HepG2 (cell line): ENCODE results near the gene FEV. TPM values are rescaled to one million over a fixed set of nuclear protein-coding genes. Genes with fewer than 3 reads are reported as not detected.

Source experiments
- CHD2 ChIP-seq: IDR thresholded peaks from 2 replicates; pipeline ENCODE4 v1.6.1; 2011; ENCODE audit warnings: low read depth, low read length, improper control_type of control experiment
- MEIS1 ChIP-seq: sonication (generic); formaldehyde crosslinking; IDR thresholded peaks from 2 replicates; pipeline ENCODE4 v1.9.0; 2021; ENCODE audit warnings: mild to moderate bottlenecking, missing genetic modification reagents, moderate library complexity, borderline replicate concordance
- PCBP1 ChIP-seq: fragments of 200-400 bp; formaldehyde crosslinking; IDR thresholded peaks from 2 replicates; pipeline ENCODE4 v1.6.1; 2017; ENCODE audit warnings: mild to moderate bottlenecking, low read depth, low read length, borderline replicate concordance
- RNF219 ChIP-seq: sonication (generic); formaldehyde crosslinking; IDR thresholded peaks from 2 replicates; pipeline ENCODE4 v1.5.0; 2020; ENCODE audit warnings: mild to moderate bottlenecking, missing genetic modification reagents
- SALL2 ChIP-seq: sonication (generic); formaldehyde crosslinking; IDR thresholded peaks from 2 replicates; pipeline ENCODE4 v1.8.1; 2023; ENCODE audit warnings: mild to moderate bottlenecking, missing genetic modification reagents, inconsistent platforms
- SPEN ChIP-seq: sonication (generic); formaldehyde crosslinking; IDR thresholded peaks from 2 replicates; pipeline ENCODE4 v1.5.1; 2020; ENCODE audit warnings: low read depth, mild to moderate bottlenecking, missing genetic modification reagents
- TERF1 ChIP-seq: sonication (generic); formaldehyde crosslinking; IDR thresholded peaks from 2 replicates; pipeline ENCODE4 v1.8.0; 2022; ENCODE audit warnings: mild to moderate bottlenecking, missing genetic modification reagents, moderate library complexity
- TSC22D2 ChIP-seq: sonication (generic); formaldehyde crosslinking; IDR thresholded peaks from 2 replicates; pipeline ENCODE4 v1.5.1; 2020; ENCODE audit warnings: missing genetic modification reagents, mild to moderate bottlenecking, borderline replicate concordance
- ZBTB10 ChIP-seq: sonication (generic); formaldehyde crosslinking; IDR thresholded peaks from 2 replicates; pipeline ENCODE4 v1.4.0; 2020; ENCODE audit warnings: missing genetic modification reagents, borderline replicate concordance
- ZNF260 ChIP-seq: sonication (generic); formaldehyde crosslinking; IDR thresholded peaks from 2 replicates; pipeline ENCODE4 v1.4.0; 2020; ENCODE audit warnings: missing genetic modification reagents, low read depth, mild to moderate bottlenecking, borderline replicate concordance
- ZNF567 ChIP-seq: sonication (generic); formaldehyde crosslinking; IDR thresholded peaks from 2 replicates; pipeline ENCODE4 v1.8.1; 2023; ENCODE audit warnings: mild to moderate bottlenecking, missing genetic modification reagents, borderline replicate concordance
- ZNF773 ChIP-seq: sonication (generic); formaldehyde crosslinking; IDR thresholded peaks from 2 replicates; pipeline ENCODE4 v1.4.0; 2020; ENCODE audit warnings: missing genetic modification reagents, borderline replicate concordance
- polyA plus RNA-seq, 8 experiments: library from polyadenylated mRNA; depleted of rRNA in 3 of 8; stranded (reverse) in 7 of 8; unstranded in 1 of 8; fragments of >200 nt; fragmentation: Illumina TruSeq in 4 of 8; extraction: Trizol in 4 of 8; gene quantifications; 2 replicates each; pipeline versions ENCODE4 v1.2.1 to v1.2.3, GENCODE V29; 2011 to 2016; ENCODE audit warnings: low read depth in 4 of 8, missing spikeins in 1 of 8, mixed read lengths in 1 of 8; ENCODE audit not compliant: insufficient read depth in 1 of 8
- total RNA-seq, 5 experiments: library from RNA; depleted of rRNA; stranded (reverse); fragments of >200 nt; fragmentation: Illumina TruSeq; extraction: Trizol; gene quantifications; 2 replicates each; pipeline ENCODE4 v1.2.3, GENCODE V29; 2016; ENCODE audit warnings: low read depth in 1 of 5
- TF ChIP-seq, protein P1 (sequence below): sonication (generic); formaldehyde crosslinking; conservative IDR thresholded peaks from 2 replicates; pipeline ENCODE4 v1.8.0; 2022; ENCODE audit warnings: missing genetic modification reagents
- TF ChIP-seq, protein P2 (sequence below): sonication (generic); formaldehyde crosslinking; IDR thresholded peaks from 2 replicates; pipeline ENCODE4 v1.5.1; 2020; ENCODE audit warnings: mild to moderate bottlenecking, moderate library complexity, missing genetic modification reagents
- TF ChIP-seq, protein P3 (sequence below): IDR thresholded peaks from 2 replicates; pipeline ENCODE4 v1.6.1; 2016; ENCODE audit warnings: missing biosample characterization, missing genetic modification reagents, low read depth

Gene FEV
- total and polyA plus RNA-seq, 2 of the 13 experiments (the other 11 are each of a cell fraction or from before 2014, with no cell fraction given) = not detected

DNA sequence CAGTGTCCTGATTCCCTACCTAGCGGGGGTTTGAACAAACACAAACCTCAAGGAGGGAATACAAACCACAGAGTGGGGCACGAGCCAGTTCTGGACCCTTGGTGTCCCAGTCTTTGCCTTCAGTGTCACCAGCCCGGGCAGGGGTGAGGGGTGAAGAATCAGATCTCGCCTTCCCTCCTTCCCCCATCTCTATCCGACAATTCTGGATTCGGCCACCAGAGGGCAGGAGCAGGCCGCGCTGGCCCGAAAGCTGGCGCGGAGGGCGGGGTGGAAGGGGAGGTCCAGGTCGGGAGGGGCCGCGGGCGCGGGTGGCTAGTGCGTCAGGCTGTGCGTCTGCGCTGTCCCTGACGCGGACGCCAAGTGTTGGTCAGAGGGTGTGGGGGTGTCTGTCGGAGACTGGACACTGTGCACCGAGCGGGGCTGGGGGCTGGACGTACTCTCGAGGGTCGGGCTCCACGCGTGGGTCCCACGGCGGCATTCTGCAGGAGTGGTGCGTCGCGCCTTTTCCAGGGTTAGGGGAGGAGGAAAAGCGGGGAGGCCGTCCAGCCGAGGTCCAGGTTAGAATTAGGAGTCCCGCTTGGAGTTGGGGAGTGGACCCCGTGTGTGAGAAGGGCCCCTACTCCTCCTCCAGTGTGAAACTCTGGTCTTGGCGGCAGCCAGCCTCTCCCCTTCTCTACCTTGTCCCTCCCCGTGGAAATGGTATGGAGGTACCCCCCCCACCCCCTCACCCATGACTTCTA, 11.2 kb upstream of the FEV start (continued):
- TF ChIP-seq RNF219 (CRISPR knock-in tag) = no peak
- TF ChIP-seq ZNF260 (CRISPR knock-in tag) = no peak
- TF ChIP-seq ZNF567 = no peak
- TF ChIP-seq SPEN (CRISPR knock-in tag) = 0 out of 2 replicates have a peak, but pooled peaks have one; percentile 42
- no peak for TF ChIP-seq ZNF773
- no peak for TF ChIP-seq ZBTB10 (CRISPR knock-in tag)
- no peak for TF ChIP-seq CHD2
- peak; percentile 65; the same call in 1 of the 2 replicates for TF ChIP-seq SALL2
- TF ChIP-seq TSC22D2 (CRISPR knock-in tag) = 0 out of 2 replicates have a peak, but pooled peaks have one; percentile 45
- TF ChIP-seq, protein P1, sequence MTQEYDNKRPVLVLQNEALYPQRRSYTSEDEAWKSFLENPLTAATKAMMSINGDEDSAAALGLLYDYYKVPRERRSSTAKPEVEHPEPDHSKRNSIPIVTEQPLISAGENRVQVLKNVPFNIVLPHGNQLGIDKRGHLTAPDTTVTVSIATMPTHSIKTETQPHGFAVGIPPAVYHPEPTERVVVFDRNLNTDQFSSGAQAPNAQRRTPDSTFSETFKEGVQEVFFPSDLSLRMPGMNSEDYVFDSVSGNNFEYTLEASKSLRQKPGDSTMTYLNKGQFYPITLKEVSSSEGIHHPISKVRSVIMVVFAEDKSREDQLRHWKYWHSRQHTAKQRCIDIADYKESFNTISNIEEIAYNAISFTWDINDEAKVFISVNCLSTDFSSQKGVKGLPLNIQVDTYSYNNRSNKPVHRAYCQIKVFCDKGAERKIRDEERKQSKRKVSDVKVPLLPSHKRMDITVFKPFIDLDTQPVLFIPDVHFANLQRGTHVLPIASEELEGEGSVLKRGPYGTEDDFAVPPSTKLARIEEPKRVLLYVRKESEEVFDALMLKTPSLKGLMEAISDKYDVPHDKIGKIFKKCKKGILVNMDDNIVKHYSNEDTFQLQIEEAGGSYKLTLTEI (CRISPR knock-in tag) = no peak
- TF ChIP-seq, protein P2, sequence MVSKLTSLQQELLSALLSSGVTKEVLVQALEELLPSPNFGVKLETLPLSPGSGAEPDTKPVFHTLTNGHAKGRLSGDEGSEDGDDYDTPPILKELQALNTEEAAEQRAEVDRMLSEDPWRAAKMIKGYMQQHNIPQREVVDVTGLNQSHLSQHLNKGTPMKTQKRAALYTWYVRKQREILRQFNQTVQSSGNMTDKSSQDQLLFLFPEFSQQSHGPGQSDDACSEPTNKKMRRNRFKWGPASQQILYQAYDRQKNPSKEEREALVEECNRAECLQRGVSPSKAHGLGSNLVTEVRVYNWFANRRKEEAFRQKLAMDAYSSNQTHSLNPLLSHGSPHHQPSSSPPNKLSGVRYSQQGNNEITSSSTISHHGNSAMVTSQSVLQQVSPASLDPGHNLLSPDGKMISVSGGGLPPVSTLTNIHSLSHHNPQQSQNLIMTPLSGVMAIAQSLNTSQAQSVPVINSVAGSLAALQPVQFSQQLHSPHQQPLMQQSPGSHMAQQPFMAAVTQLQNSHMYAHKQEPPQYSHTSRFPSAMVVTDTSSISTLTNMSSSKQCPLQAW (CRISPR knock-in tag) = no peak
- TF ChIP-seq, protein P3, sequence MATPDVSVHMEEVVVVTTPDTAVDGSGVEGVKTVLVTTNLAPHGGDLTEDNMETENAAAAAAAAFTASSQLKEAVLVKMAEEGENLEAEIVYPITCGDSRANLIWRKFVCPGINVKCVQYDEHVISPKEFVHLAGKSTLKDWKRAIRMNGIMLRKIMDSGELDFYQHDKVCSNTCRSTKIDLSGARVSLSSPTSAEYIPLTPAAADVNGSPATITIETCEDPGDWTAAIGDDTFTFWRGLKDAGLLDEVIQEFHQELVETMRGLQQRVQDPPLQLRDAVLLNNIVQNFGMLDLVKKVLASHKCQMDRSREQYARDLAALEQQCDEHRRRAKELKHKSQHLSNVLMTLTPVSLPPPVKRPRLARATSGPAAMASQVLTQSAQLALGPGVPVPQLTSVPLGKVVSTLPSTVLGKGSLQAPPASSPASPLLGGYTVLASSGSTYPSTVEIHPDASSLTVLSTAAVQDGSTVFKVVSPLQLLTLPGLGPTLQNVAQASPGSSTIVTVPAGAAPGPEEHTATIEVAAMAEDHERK (CRISPR knock-in tag) = no peak
- TF ChIP-seq MEIS1 (CRISPR knock-in tag) = no peak
- TF ChIP-seq PCBP1 = 0 out of 2 replicates have a peak, but pooled peaks have one; percentile 27
- no peak for TF ChIP-seq TERF1 (CRISPR knock-in tag)
